HG02571 (cell line): Measurements from ENCODE around the gene SCYL1.
"Not testable (repeated sequence)": the region's sequence is repeated elsewhere in the genome, so short reads cannot be mapped to it uniquely, and the experiment has no call there.

Experiments
- ATAC-seq: cut with Tn5 transposase; IDR thresholded peaks from one replicate; pipeline ENCODE4 v1.9.1; 2021; ENCODE audit warnings: mild to moderate bottlenecking, moderate library complexity; ENCODE audit not compliant: unreplicated experiment

Gene SCYL1

GRCh38 chr11:65504674-65505465 lies 20.0 kb upstream of the SCYL1 start:
- ATAC-seq, result no peak

- no peak for ATAC-seq
Observed at GRCh38 chr11:65505466-65506289, 19.2 kb upstream of the SCYL1 start.

- no peak for ATAC-seq
Observed at GRCh38 chr11:65506290-65506771, 18.6 kb upstream of the SCYL1 start.

GRCh38 chr11:65506772-65507505 lies 17.9 kb upstream of the SCYL1 start:
- ATAC-seq, result peak; percentile 31

- ATAC-seq, result not testable (repeated sequence)
Observed at GRCh38 chr11:65512311-65512710, 12.6 kb upstream of the SCYL1 start.

GRCh38 chr11:65516135-65516968 lies 8.5 kb upstream of the SCYL1 start:
- ATAC-seq, result no peak

- ATAC-seq, result not testable (repeated sequence)
Observed at GRCh38 chr11:65518941-65519549, 5.8 kb upstream of the SCYL1 start.

- not testable (repeated sequence) for ATAC-seq
Observed at GRCh38 chr11:65521777-65522521, 2.9 kb upstream of the SCYL1 start.

GRCh38 chr11:65522718-65523630 lies 1.9 kb upstream of the SCYL1 start:
- not testable (repeated sequence) for ATAC-seq

GRCh38 chr11:65523631-65523968 lies 1.3 kb upstream of the SCYL1 start:
- ATAC-seq, result not testable (repeated sequence)

- ATAC-seq, result no peak
Observed at GRCh38 chr11:65524014-65524740, 706 bp upstream of the SCYL1 start.

GRCh38 chr11:65525546-65526480 lies 930 bp downstream of the SCYL1 start:
- no peak for ATAC-seq

GRCh38 chr11:65526744-65527143 lies 1.9 kb downstream of the SCYL1 start:
- no peak for ATAC-seq

GRCh38 chr11:65528819-65529350 lies 4.0 kb downstream of the SCYL1 start:
- ATAC-seq, result no peak

GRCh38 chr11:65529475-65530156 lies 4.7 kb downstream of the SCYL1 start:
- no peak for ATAC-seq

GRCh38 chr11:65530157-65530496 lies 5.2 kb downstream of the SCYL1 start:
- no peak for ATAC-seq
